ENCODE results near the gene IFFO2. TPM values are rescaled to one million over a fixed set of nuclear protein-coding genes. Genes with fewer than 3 reads are reported as not detected.

IFFO2 gene
- total RNA-seq, 1 donor from 2014 or later: 34.4 TPM

GRCh38 chr1:18861082-18861481 is 95.4 kb downstream of the IFFO2 start:
- DNase-seq (ENCODE audit: extremely low read depth, low read depth, low spot score): no peak

- DNase-seq (ENCODE audit: extremely low read depth, low read depth, low spot score): no peak
Measured at GRCh38 chr1:18859560-18859959, 96.9 kb downstream of the IFFO2 start, which contains the start of gene TAS1R2. TSS of gene TAS1R2 (minus strand) at chr1:18859660. CDS start at chr1:18859660, 0 bp downstream.

GRCh38 chr1:18858070-18858688 is 98.3 kb downstream of the IFFO2 start:
- no peak for DNase-seq (ENCODE audit: extremely low read depth, low read depth, low spot score)

- DNase-seq (ENCODE audit: extremely low read depth, low read depth, low spot score): no peak
Measured at GRCh38 chr1:18856435-18856834, 100.0 kb downstream of the IFFO2 start.

GRCh38 chr1:18855573-18855972 is 100.9 kb downstream of the IFFO2 start:
- DNase-seq (ENCODE audit: extremely low read depth, low read depth, low spot score): no peak

- DNase-seq (ENCODE audit: extremely low read depth, low read depth, low spot score): no peak
Measured at GRCh38 chr1:18854331-18855025, 102.0 kb downstream of the IFFO2 start.

Other genes with a start within 250 kb of the IFFO2 start
- gene TAS1R2, start 97.0 kb downstream of the IFFO2 start, total RNA-seq: not detected in 2 replicates
- gene ALDH4A1, start 54.1 kb downstream of the IFFO2 start, total RNA-seq: 14.8 and 28.0 TPM in 2 replicates

Data from glomerular endothelial cell (primary cell).